ENCODE results near the gene H1-8. TPM values are rescaled to one million over a fixed set of nuclear protein-coding genes. Genes with fewer than 3 reads are reported as not detected.

H1-8 gene
- total RNA-seq, 4 donors from 2014 or later, result not detected

GRCh38 chr3:129517516-129517915 is 25.5 kb upstream of the H1-8 start:
- intact Hi-C loops (cut with DNase I), result no loop called here
- no peaks in the 10 kb centered on the region for H3K9me3 ChIP-seq
- H3K27ac ChIP-seq, result no peak overlapping the region
- H3K4me1 ChIP-seq, result no peaks in the 10 kb centered on the region
- no peak overlapping the region for H3K4me3 ChIP-seq
- peaks cover 0 to 68% (median 0%) of the 10 kb centered on the region in 3 donors for H3K36me3 ChIP-seq
- TF ChIP-seq CTCF (IDR thresholded peaks at IDR 0.05), result no peak
- no peak for TF ChIP-seq POLR2A (IDR thresholded peaks at IDR 0.05)
- H3K27me3 ChIP-seq, result no peaks in the 10 kb centered on the region
- 95 to 100% methylated on average over 4 of the region's 7 CpGs for WGBS, 2 donors
- no peak for DNase-seq

- H3K4me1 ChIP-seq, result no peaks in the 10 kb centered on the region
- no peak for TF ChIP-seq CTCF (IDR thresholded peaks at IDR 0.05)
- TF ChIP-seq POLR2A (IDR thresholded peaks at IDR 0.05), result no peak
- DNase-seq, result no peak
- no peaks in the 10 kb centered on the region for H3K9me3 ChIP-seq
- H3K27me3 ChIP-seq, result no peaks in the 10 kb centered on the region
- 63 to 95% methylated on average over 3 to 5 of the region's 8 CpGs for WGBS, 2 donors
- H3K36me3 ChIP-seq, result peaks cover 0 to 62% (median 0%) of the 10 kb centered on the region in 3 donors
- intact Hi-C loops (cut with DNase I), result no loop called here
- no peak overlapping the region for H3K27ac ChIP-seq
- H3K4me3 ChIP-seq, result no peak overlapping the region
Observed at GRCh38 chr3:129518038-129518561, 24.9 kb upstream of the H1-8 start.

GRCh38 chr3:129518581-129518980 is 24.4 kb upstream of the H1-8 start:
- Histone ChIP-seq H3K4me1 (no peaks in the 10 kb centered on the region), H3K9me3 (no peaks in the 10 kb centered on the region), H3K27me3 (no peaks in the 10 kb centered on the region), H3K27ac (no peak overlapping the region), H3K36me3 (peaks cover 0 to 57% (median 0%) of the 10 kb centered on the region in 3 donors), H3K4me3 (no peak overlapping the region)
- intact Hi-C loops (cut with DNase I), result no loop called here
- whole genome bisulfite sequencing, 2 donors, result 95% methylated on average over 7 of the region's 8 CpGs; no CpG with 5 or more reads in 1 of the 2 donors
- DNase-seq, result no peak
- TF ChIP-seq CTCF (IDR thresholded peaks at IDR 0.05) (no peak), POLR2A (IDR thresholded peaks at IDR 0.05) (no peak)

GRCh38 chr3:129519449-129519848 is 23.5 kb upstream of the H1-8 start:
- DNase-seq, result no peak
- TF ChIP-seq POLR2A (IDR thresholded peaks at IDR 0.05), result no peak
- TF ChIP-seq CTCF (IDR thresholded peaks at IDR 0.05), result no peak
- intact Hi-C loops (cut with DNase I), result no loop called here
- Histone ChIP-seq H3K27me3 (no peaks in the 10 kb centered on the region), H3K27ac (no peak overlapping the region), H3K4me3 (no peak overlapping the region), H3K4me1 (no peaks in the 10 kb centered on the region), H3K9me3 (no peaks in the 10 kb centered on the region), H3K36me3 (peaks cover 0 to 49% (median 0%) of the 10 kb centered on the region in 3 donors)
- WGBS, 2 donors, result 97 to 100% methylated on average over 3 to 8 of the region's 10 CpGs

- Histone ChIP-seq H3K4me1 (no peaks in the 10 kb centered on the region), H3K9me3 (no peaks in the 10 kb centered on the region), H3K27me3 (no peaks in the 10 kb centered on the region), H3K36me3 (peaks cover 0 to 42% (median 0%) of the 10 kb centered on the region in 3 donors), H3K4me3 (no peak overlapping the region), H3K27ac (no peak overlapping the region)
- no peak for DNase-seq
- WGBS, 2 donors, result 85 to 88% methylated on average over 10 of the region's 15 CpGs
- TF ChIP-seq CTCF (IDR thresholded peaks at IDR 0.05) (no peak), POLR2A (IDR thresholded peaks at IDR 0.05) (no peak)
- intact Hi-C loops (cut with DNase I), result no loop called here
Observed at GRCh38 chr3:129519896-129520715, 22.9 kb upstream of the H1-8 start.
